Stimulated activated CD8-positive, alpha-beta memory T cell treated with anti-CD3 and anti-CD28 coated beads, Interleukin-2, amount 100 ng/mL, for 48 hours (primary cell): ENCODE data around the gene TRIM3.
A peak's percentile ranks its signal among the peaks of the same experiment; 100 is the strongest.
"Not testable (repeated sequence)": the region's sequence is repeated elsewhere in the genome, so short reads cannot be mapped to it uniquely, and the experiment has no call there.

Experiments used
- DNase-seq, 2 donors: peaks; one replicate each; pipeline ENCODE4 v3.0.0-alpha.2; 2020; ENCODE audit warnings: low read depth in 2 of 2

The TRIM3 gene

DNA sequence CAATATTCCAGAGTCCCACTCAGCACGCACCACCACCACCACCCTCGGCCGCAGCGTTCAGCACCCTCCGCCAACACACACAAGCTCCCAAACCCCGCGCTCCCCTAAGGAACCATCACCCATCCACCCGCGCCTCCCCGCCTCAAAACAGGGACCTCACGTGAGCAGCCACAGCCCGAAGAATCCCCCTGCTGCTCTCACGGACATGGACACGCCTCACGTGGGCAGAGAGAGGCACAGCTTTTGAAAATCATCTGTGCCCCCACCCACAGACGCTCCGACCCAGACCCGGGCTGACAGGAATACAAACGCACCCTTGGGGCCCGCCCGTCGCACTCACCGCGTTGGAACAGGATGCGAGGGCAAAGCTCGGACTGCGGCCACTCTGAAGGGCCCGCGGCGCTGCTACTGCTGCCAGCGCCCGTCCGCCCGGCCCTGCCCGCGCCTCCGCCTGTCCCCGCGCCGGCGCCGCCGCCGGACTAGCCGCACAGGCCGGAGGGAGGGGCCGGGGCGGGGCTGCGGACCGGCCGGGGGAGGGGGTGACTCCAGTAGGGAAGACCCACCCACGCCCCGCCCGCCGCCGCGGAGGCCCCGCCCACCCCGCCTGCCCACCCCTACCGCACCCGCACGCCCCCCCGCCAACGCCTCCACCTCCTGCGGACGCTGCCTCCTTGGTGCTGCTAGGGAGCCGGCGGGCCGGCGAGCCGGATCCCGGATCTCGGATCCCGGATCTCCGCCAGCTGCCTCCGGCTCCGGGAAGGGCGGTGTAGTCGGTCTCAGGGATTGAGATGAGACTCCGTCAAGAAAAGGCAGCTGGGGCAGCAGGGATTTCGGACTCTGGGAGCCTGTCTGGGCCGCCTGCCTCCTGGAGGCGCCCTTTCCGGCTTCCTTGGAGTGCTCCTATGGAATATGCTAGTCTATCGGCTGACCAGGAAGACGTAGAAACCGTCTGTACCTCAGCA lies at the start of gene TRIM3:
TSS of gene TRIM3 (minus strand) at position 491 of the 962 bp plus-strand sequence. CDS start 8,246 bp downstream, outside the sequence.
- DNase-seq, result peak; percentile 60 to 68

- DNase-seq, result no peak
Measured at GRCh38 chr11:6523253-6523652, 49.5 kb upstream of the TRIM3 start.

DNA sequence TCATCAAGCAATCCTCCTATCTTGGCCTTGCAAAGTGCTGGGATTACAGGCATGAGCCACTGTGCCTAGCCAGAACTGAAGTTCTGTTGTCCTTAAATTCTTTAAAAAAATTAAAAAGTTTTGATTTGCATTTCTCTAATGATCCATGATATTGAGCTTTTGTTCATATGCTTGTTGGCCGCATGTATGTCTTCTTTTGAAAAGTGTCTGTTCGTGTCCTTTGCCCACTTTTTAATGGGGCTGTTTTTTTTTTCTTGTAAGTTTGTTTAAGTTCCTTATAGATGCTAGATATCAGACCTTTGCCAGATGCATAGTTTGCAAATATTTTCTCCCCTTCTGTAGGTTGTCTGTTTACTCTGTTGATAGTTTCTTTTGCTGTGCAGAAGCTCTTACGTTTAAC lies 48.2 kb upstream of the TRIM3 start:
- not testable (repeated sequence) for DNase-seq

DNA sequence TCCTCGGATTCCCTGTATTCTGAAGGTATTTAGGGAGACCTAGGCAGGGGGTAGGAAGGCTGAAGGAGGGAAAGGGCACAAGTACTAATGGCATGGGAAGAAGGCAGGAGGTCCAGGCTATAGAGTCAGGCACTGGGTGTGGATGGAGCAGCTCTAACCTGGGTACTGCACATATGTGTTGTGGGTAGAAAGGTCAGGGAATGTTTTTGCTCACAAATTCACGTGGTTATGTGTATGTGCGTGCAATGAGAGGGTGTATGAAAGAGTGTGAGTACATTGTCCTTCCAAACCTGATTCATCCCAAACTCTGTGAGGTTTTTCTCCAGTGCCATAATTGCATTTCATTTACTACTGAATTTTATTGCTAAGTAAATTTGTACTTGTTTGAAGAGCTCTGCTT lies 46.5 kb upstream of the TRIM3 start:
- no peak for DNase-seq

DNA sequence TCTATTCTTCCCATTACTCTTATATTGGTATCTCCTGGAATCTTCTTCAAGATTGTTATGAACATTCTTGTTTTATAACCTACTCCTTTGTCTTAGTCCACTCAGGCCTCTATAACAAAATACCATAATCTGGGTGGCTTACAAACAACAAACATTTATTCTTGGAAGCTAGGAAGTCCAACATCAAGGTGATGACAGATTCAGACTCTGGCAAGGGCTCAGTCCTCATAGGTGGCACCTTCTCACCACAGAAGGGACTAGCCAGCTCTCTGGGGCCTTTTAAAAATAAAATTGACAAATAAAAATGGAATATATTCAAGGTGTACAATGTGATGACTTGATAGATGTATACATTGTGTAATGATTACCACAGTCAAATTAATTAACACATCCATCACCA lies 43.1 kb upstream of the TRIM3 start:
- no peak for DNase-seq

GRCh38 chr11:6505577-6506240 lies 32.0 kb upstream of the TRIM3 start:
- no peak for DNase-seq

DNA sequence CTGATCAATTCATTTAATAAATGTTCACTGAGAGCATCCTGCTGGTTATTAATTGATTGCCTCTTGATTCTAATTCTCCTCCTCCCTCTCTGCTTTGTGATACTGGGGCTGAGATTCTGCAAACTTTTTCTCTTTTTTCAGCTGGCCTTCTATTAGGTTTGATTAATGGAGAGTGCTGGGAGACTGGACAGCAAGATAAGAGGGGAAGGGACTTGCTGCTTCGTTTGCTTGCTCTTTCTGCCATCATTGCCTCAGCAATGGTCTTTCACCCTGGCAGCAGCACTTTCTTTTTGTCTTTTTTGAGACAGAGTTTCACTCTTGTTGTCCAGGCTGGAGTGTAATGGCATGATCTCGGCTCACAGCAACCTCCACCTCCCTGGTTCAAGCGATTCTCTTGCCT lies 30.4 kb upstream of the TRIM3 start:
- DNase-seq, result no peak

GRCh38 chr11:6502382-6502781 lies 28.6 kb upstream of the TRIM3 start:
- DNase-seq, result no peak

GRCh38 chr11:6498544-6498943 lies 24.8 kb upstream of the TRIM3 start:
- no peak for DNase-seq

DNA sequence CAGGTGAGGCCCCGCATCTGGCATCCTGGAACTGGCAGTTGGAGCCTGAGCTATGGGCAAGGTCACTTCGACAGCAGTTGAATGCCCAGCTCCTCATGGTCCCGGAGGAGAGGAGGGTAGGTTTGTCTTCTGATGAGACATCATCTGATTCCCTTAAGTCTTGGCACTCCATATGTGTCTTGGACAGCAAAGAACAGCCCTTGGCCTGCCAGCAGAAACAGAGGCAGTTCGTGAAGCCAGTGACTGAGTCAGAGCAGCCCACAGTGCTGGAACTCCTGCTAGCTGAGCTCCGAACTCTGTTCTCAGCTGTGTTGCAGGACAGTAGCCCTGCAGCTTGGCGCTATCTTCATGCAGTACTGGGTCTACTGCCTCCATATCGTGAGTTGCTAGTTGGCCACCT lies 24.4 kb upstream of the TRIM3 start:
- no peak for DNase-seq

DNA sequence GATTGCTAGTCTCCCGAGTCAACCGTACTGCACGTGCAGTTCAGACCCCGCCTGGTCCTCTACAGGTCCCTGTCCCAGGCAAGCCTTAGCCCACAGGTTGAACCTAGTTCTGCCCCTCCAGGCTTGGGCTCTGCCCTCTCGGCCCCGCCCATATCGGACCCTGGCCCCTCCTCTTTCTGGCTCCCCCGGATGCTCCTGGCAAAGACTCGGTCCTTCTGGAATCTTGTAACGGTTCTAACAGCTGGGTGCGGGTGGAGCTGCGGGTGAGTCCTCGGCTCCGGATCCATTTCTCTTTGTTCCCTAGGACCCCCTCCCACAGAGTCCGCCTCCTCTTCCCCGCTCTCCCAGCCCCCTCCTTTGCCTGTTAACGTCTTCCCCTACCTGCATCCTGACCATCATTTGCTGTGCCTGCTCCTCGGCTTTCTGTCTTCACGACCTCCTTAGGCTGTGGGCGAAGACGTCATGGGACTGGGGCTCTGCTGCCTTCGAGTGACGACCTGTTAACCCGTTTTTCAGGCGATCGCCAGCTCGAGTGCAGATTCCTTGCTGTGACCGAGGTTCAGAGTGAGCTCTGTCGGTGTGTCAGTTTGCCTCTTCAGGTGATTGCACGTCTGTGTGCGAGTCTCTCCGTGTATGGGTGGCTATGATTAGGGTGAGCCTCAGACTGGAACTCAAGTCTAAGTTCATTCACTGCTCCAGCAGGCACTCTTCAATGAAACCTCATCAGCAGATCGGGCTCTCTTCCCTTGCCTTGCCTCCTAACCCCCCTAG lies 23.5 kb upstream of the TRIM3 start, which contains the start of gene DNHD1:
TSS of gene DNHD1 (plus strand) at position 212 of the 771 bp plus-strand sequence. CDS start 936 bp downstream, outside the sequence.
- DNase-seq, result no peak

GRCh38 chr11:6489306-6489705 lies 15.6 kb upstream of the TRIM3 start:
- DNase-seq, result no peak

DNA sequence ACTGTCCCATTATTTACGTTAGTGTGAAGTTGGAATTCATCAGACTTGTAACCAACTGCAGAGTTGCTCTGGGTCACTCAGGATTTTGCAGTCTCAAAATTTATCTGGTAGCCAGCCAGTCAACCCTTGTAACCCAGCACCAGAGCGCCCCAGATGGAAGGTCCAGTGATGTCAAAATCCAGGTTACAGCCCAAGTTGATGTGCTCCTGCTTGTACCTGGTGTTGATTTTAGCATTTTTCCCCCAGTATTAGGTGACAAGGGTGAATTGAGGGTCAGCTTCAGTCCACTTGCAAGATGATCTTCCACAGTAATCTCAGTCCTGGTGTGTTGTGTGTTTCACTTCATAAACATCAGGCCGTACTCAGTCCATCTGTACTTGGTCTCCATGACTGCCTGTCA lies 15.1 kb upstream of the TRIM3 start:
- DNase-seq, result no peak

DNA sequence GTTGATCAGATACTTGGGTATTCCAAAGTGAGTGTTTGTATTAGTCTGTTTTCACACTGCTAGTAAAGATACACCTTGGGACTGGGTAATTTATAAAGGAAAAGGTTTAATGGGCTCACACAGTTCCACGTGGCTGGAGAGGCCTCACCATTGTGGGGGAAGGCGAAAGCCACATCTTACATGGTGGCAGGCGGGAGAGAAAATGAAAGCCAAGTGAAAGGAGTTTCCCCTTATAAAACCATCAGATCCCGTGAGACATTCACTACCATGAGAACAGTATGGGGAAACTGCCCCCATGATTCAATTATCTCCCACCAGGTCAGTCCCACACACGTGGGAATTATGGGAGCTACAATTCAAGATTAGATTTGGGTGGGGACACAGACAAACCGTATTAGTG lies 14.6 kb upstream of the TRIM3 start:
- no peak for DNase-seq

DNA sequence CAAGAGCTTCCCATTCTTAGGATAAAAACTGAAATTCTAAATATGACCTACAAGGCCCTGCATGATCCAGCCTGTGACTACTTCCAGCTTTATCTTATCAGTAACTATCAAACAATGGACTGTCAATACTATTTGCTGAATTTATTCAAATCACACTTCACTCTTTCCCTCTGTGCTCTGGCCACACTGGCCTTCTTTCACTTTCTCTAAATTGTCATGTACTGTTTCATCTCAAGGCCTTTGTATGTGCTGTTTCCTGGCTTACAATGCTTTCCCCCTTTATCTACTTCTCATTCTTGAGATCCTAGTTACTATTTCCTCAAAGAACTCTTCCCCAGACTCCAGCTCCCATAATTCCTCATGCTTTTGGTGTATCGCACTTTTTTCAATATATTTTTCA lies 13.2 kb upstream of the TRIM3 start:
- DNase-seq, result no peak

DNA sequence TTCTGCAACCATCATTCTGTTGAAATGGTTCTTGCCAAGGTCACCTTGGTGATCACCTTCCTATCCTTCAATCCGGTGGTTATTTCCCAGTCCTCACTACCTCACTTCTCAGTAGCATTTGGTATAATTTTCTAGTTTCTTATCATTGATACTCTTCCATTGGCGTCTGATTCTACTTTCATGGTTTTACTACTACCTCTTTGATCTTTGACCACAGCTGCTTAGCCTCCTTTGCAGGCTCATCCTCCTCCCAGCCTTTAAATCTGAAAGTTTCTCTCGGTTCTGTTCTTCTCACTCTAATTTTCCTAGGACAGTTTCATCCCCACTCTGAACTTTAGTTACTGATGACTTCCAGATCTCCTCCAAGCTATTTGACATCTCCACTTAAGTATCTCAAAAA lies 12.5 kb upstream of the TRIM3 start:
- no peak for DNase-seq

GRCh38 chr11:6485661-6486060 lies 11.9 kb upstream of the TRIM3 start:
- DNase-seq, result no peak

DNA sequence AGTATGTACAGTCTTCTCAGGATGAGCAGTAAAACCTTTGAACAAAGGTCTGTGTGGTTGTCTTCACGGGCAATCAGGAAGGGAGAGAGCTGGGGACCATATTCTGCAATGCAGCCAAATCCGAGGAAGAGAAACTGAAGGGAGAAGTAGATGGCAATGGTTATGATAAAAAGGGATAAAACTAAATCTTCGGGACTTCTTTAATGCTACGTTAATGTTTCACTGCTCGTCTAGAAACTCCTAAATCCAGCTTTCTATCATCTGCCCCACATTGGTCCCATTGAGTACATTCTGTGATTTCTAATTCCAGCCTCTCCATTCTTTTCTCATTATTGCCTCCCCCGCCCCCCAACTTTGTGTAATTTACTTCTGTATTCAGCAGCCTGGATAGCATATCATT lies 9.3 kb upstream of the TRIM3 start:
- no peak for DNase-seq

- no peak for DNase-seq
Measured at GRCh38 chr11:6482441-6482840, 8.7 kb upstream of the TRIM3 start.

DNA sequence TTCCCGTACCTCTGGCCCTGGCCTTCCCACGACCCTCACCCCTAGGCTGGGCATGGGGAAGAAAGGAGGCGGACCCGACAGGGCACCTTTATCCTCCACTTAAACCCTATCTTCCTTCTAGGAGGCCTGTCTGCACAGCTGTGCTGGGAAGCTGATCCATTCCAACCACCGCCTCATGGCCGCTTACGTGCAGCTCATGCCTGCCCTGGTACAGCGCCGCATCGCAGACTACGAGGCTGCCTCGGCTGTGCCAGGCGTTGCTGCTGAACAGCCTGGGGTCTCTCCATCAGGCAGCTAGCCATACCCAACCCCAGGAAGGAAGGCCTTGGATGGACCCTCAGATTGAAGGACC lies 8.2 kb upstream of the TRIM3 start:
- DNase-seq, result no peak

- DNase-seq, result peak; percentile 91 to 98
Measured at GRCh38 chr11:6481012-6481923, 7.5 kb upstream of the TRIM3 start, which contains the start of the genes ARFIP2 and TIMM10B. ARFIP2 (minus strand) TSS chr11:6481331; CDS start chr11:6480421, 910 bp downstream. TIMM10B (plus strand) TSS chr11:6481501; CDS start chr11:6481517, 16 bp downstream.
